ENCODE results near the gene ADGRV1. TPM values are rescaled to one million over a fixed set of nuclear protein-coding genes. Genes with fewer than 3 reads are reported as not detected.
"Not testable (repeated sequence)": the region's sequence is repeated elsewhere in the genome, so short reads cannot be mapped to it uniquely, and the experiment has no call there.

ADGRV1 gene
- total RNA-seq, 1 donor from 2014 or later, result 0.20 TPM

- no peak for DNase-seq (ENCODE audit: low read depth, low spot score)
These were observed 382.6 kb downstream of the ADGRV1 start for GRCh38 chr5:90941002-90941720.

GRCh38 chr5:90944116-90944515 lies 385.5 kb downstream of the ADGRV1 start:
- no peak for DNase-seq (ENCODE audit: low read depth, low spot score)

DNA sequence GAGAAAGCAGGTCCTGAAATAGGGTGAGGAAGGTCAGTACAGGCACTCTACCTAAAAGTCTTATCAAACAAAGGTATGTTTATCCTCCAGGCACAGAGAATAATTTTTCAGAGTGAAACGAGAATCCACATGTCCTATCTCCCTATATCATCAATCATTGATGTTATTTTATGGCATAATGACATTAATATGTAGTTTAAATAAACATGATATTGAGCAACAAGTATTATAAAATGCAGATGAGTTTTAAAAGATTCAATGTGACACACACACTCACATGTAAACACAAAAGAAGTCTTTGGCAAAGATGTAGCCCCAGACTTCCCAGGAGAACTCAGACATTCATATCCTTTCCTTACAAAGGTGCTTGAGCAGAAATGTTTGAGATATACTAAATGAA lies 389.1 kb downstream of the ADGRV1 start:
- no peak for DNase-seq (ENCODE audit: low read depth, low spot score)

- DNase-seq (ENCODE audit: low read depth, low spot score), result no peak
These were observed 390.4 kb downstream of the ADGRV1 start for GRCh38 chr5:90948969-90949368.

DNA sequence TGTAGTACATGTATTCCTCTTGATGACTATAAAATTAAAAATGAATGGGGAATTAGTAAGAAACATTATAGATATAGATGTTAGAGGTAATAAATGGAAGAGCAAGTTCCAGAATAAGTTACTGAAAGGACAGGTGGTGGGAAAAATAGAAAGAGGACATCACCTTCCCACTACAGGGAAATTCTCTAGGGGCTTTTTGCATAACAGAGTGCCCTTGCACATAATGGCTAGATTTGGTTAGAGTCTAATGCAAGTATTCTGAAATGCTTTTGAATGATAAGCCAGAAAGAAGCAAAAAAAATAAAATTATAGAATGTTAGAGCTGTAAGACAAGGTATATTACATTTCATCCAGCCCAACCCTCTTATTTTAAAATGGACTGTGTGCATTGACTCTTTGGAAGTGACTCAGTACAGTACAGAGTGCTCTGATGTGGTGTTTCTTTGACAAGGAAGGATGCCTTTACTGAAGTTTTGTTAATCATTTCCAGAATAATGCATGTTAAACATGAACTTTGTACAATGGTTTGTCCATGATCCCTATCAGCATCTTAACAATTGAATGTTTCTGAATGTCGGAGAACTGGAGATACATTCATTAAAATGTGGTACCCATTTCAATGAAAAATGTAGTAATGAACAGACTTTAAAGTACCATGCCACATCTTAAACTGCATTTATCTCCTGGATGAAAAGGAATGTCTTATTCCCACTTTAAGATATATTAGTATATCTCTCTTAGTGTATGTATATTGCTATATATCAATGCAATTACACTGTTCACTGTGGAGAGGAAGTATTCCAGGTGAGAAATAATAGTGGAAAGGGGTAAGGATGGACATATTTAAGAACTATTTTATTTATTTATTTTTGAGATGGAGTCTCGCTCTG lies 391.1 kb downstream of the ADGRV1 start:
- DNase-seq (ENCODE audit: low read depth, low spot score), result no peak

DNA sequence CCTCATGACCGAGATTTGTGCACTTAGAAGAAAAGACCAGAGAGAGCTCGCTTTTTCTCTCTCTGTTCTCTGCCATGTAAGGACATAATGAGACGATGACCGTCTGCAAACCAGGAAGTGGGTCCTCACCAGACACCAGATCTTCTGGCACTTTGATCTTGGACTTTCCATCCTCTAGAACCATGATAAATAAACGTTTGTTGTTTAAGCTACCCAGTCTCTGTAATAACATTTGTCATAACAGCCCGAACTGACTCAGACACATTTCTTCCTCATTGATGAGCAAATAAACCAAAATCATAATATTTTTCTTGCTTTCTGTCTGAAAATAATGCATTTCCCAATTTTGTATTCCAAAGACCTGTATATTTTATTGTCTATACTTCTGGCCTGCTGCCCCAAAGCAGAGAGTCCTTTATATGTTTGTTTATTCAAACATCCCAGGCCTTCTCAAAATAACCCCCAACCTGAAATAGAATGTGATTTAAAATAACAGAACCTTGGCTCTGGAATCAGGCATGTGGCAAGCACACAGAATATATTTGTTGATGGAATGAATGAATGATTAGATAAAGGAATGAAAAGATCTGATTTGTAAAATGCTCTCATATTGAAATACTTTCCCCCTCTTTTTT lies 396.5 kb downstream of the ADGRV1 start:
- DNase-seq (ENCODE audit: low read depth, low spot score), result no peak

- DNase-seq (ENCODE audit: low read depth, low spot score), result no peak
These were observed 398.0 kb downstream of the ADGRV1 start for GRCh38 chr5:90956511-90957097.

DNA sequence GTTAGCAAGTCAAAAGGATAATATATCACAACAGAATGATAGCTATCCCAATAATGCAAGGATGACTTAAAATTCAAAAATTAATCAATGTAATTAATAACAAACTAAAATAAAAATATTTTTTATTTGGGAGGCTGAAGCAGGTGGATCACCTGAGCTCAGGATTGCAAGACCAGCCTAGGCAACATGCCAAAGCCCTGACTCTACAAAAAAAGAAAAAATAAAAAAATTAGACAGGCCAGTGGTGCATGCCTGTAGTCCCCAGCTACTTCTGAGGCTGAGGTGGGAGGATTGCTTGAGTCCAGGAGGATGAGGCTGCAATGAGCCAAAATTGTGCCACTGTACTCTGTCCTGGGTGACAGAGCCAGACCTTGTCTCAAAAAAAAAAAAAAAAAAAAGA lies 399.3 kb downstream of the ADGRV1 start:
- no peak for DNase-seq (ENCODE audit: low read depth, low spot score)

- DNase-seq (ENCODE audit: low read depth, low spot score), result no peak
These were observed 400.7 kb downstream of the ADGRV1 start for GRCh38 chr5:90959262-90959661.

DNA sequence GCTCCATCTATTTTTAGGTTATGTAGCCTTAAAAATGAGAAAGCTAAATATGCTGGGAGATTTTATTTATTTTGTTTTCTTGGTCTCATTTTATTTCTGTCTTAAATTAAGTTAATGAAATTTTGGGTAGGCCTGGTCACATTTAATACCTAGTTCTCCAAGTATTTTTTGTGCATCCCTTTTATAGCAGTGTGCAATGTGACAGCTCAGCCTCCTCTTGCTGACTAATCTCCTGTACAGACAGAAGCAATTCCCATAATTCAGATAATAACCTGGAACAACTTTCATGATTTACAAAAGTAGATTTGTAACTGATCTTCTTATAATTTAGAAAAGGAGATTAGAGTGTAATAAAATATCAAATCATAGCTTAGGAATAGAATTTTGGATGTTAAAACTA lies 403.9 kb downstream of the ADGRV1 start:
- no peak for DNase-seq (ENCODE audit: low read depth, low spot score)

GRCh38 chr5:90965110-90965685 lies 406.6 kb downstream of the ADGRV1 start:
- DNase-seq (ENCODE audit: low read depth, low spot score), result no peak

DNA sequence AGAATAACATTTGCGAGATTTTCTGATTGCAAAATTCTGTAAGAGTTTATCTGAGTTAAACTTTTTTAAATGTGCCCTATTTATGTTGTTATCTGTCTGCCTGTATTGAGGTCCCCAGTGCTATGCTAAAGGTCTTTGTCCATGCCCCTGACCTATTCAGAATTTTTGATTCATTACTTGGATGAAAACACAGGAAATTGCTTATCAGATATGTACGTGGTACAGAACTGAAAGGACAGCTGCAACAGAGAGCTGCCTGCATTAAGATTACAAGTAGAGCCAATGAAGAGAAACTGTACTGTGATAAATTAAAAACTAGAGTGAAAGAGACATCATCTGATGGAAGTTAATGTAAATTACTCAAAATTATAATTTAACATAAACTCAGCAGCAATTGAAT lies 408.8 kb downstream of the ADGRV1 start:
- DNase-seq (ENCODE audit: low read depth, low spot score), result peak; percentile 52

- peak; percentile 5 for DNase-seq (ENCODE audit: low read depth, low spot score)
These were observed 409.3 kb downstream of the ADGRV1 start for GRCh38 chr5:90967851-90968250.

DNA sequence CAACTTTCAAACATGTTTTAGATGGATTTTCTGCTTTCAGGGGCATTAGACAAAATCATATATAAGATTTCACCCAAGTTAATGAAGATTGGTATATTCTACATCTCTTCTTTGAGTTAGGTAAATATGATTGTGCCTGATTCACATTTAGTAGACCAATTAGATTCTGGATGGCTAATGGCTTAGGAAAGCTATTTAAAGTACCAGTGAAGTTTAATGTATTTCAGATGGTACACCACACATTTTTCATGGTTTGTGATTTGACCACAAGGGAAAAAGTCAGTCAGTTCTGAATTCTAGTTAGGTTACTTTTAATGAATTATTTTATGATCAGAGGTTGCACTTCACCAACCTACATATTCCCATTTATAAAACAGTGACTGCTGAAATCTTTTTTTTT lies 409.7 kb downstream of the ADGRV1 start:
- no peak for DNase-seq (ENCODE audit: low read depth, low spot score)

- DNase-seq (ENCODE audit: low read depth, low spot score), result not testable (repeated sequence)
These were observed 411.3 kb downstream of the ADGRV1 start for GRCh38 chr5:90969945-90970344.

DNA sequence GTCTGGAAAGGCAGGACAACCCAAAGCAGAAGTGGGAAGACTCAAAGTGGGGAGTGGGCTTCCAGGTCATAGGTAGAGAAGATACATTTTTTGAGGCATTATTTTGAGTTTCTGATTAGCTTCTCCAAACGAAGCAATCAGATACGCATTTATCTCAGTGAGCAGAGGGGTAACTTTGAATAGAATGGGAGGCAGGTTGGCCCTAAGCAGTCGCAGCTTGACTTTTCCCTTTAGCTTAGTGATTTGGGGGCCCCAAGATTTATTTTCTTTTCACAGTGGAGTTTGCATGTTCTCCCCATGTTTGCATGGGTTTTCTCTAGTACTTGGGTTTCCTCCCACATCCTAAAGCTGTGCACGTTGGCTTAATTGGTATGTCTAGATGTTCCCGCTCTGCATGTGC lies 422.6 kb downstream of the ADGRV1 start:
- no peak for DNase-seq (ENCODE audit: low read depth, low spot score)

- DNase-seq (ENCODE audit: low read depth, low spot score), result no peak
These were observed 423.2 kb downstream of the ADGRV1 start for GRCh38 chr5:90981821-90982220.

DNA sequence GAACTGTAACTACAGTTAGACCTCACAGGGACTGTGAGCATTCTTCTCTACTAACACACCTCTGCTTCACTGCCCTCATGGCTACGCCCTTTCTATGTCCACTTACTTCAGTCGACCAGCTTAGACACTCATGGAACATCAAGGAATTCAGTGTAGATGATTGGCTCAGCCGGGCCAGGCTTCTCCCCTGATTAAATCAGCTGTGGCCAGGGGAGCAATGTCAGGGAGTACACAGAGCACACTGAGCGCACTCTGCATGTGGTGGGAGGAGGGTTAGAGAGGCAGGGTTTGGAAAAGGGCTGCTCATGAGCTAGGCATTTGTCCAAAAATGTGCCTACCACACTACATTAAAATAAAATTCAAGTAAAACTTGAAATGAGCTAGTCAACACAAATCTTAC lies 424.0 kb downstream of the ADGRV1 start:
- DNase-seq (ENCODE audit: low read depth, low spot score), result no peak

DNA sequence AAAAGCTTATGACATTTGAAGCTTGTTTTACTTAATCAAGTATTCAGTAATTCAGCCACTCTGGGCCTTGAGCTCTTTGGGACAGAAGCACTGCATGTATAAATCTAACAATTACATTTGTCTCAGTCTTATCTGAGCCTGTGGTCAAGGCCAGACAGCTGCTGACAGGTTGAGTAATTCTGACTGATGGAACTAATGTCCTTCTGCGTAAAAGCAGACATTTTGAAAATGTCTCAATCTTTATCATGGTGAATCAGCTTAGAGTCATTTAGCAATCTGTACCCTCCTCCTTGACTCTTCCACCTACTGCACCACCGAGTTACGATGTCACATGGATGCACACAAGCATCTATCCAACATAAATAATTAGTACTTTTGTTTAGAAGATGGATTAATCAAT lies 424.6 kb downstream of the ADGRV1 start:
- DNase-seq (ENCODE audit: low read depth, low spot score), result no peak

- DNase-seq (ENCODE audit: low read depth, low spot score), result no peak
These were observed 425.1 kb downstream of the ADGRV1 start for GRCh38 chr5:90983711-90984124.

- no peak for DNase-seq (ENCODE audit: low read depth, low spot score)
These were observed 426.7 kb downstream of the ADGRV1 start for GRCh38 chr5:90985341-90985740.

- DNase-seq (ENCODE audit: low read depth, low spot score), result no peak
These were observed 429.1 kb downstream of the ADGRV1 start for GRCh38 chr5:90987726-90988125.

All from pulmonary artery endothelial cell (primary cell).